Measurements from ENCODE around the gene UNC5B.

- TF ChIP-seq POLR2A (IDR thresholded peaks at IDR 0.05; ENCODE audit: low read depth, low read length) = no peak
- TF ChIP-seq TAF1 (IDR thresholded peaks at IDR 0.05; ENCODE audit: low read depth, low read length) = no peak
- TF ChIP-seq POLR2AphosphoS5 (IDR thresholded peaks at IDR 0.05; ENCODE audit: low read depth, low read length) = no peak
- no peak for TF ChIP-seq SPI1 (IDR thresholded peaks at IDR 0.05; ENCODE audit: low read depth, low read length)
Measured at GRCh38 chr10:71211053-71211452, 1.3 kb upstream of the UNC5B start.
